ENCODE data around the gene ETHE1.

ETHE1 gene

DNA sequence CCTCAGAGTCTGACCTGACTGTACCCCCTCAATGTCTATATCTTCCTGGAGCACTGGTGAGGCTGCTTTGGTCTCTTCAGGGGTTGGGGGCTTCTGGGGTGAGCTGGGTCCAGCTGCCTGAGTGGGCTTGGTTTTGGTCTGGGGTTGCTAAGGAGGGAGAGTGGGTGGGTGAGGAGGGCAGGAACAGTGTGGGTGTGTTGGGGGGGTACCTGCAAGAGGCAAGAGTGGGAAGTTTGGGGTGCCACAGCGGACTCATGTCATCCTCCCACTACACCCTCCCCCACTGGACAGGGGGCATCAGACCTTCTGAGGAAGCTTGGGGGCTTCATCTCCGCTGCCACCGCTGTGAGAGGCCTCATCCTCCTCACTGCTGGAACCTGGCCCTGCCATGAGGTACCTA, 19.6 kb upstream of the ETHE1 start:
- no peaks in the 10 kb centered on the region for H3K9me3 ChIP-seq (ENCODE audit: low read length)
- H2AFZ ChIP-seq (ENCODE audit: low read length), result no peak overlapping the region
- H3K4me2 ChIP-seq (ENCODE audit: low read length), result no peak overlapping the region
- no peaks in the 10 kb centered on the region for H3K4me1 ChIP-seq (ENCODE audit: insufficient read depth, low read length, severe bottlenecking)
- no peaks in the 10 kb centered on the region for H3F3A ChIP-seq (ENCODE audit: insufficient read depth, low read length)
- peaks cover 44% of the 10 kb centered on the region for H3K36me3 ChIP-seq (ENCODE audit: insufficient read depth, low read length)
- H3K4me3 ChIP-seq (ENCODE audit: low read depth, low read length, poor library complexity, severe bottlenecking), result no peak overlapping the region
- no peak overlapping the region for H3K9ac ChIP-seq (ENCODE audit: low read length)
- TF ChIP-seq, protein P1, sequence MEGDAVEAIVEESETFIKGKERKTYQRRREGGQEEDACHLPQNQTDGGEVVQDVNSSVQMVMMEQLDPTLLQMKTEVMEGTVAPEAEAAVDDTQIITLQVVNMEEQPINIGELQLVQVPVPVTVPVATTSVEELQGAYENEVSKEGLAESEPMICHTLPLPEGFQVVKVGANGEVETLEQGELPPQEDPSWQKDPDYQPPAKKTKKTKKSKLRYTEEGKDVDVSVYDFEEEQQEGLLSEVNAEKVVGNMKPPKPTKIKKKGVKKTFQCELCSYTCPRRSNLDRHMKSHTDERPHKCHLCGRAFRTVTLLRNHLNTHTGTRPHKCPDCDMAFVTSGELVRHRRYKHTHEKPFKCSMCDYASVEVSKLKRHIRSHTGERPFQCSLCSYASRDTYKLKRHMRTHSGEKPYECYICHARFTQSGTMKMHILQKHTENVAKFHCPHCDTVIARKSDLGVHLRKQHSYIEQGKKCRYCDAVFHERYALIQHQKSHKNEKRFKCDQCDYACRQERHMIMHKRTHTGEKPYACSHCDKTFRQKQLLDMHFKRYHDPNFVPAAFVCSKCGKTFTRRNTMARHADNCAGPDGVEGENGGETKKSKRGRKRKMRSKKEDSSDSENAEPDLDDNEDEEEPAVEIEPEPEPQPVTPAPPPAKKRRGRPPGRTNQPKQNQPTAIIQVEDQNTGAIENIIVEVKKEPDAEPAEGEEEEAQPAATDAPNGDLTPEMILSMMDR (IDR thresholded peaks at IDR 0.05; ENCODE audit: low read length), result no peak
- no peak for TF ChIP-seq EZH2 (IDR thresholded peaks at IDR 0.05; ENCODE audit: borderline replicate concordance, low read length)
- no peaks in the 10 kb centered on the region for H3K79me2 ChIP-seq (ENCODE audit: insufficient read depth, low read length)
- H3K27ac ChIP-seq (ENCODE audit: low read depth, low read length, poor library complexity, severe bottlenecking), result no peak overlapping the region
- H3K27me3 ChIP-seq (ENCODE audit: insufficient read depth, low read length), result no peaks in the 10 kb centered on the region
- no peaks in the 10 kb centered on the region for H4K20me1 ChIP-seq (ENCODE audit: insufficient read depth, low read length)
- no peaks in the 10 kb centered on the region for H3K9me2 ChIP-seq (ENCODE audit: low read depth, low read length)

DNA sequence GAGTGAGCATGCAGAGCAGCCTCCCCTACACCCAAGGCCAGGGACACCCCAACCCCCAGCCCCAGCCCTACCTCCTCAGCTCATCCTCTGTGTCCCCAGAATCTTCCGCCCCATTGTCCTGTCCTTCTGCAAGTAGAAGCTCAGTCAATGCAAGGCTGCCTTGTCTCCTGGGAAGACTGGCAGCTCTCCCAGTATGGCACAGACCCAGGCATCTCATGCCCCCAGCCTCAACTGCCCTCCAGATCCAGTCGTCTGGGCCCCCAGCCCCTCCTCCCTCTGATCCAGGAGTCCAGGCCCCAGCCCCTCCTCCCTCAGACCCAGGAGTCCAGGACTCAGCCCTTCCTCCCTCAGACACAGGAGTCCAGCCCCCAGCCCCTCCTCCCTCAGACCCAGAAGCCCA, 19.0 kb upstream of the ETHE1 start:
- Histone ChIP-seq H3K36me3 (ENCODE audit: insufficient read depth, low read length) (peaks cover 40% of the 10 kb centered on the region), H3K27ac (ENCODE audit: low read depth, low read length, poor library complexity, severe bottlenecking) (no peak overlapping the region), H3K9ac (ENCODE audit: low read length) (no peak overlapping the region), H3K4me1 (ENCODE audit: insufficient read depth, low read length, severe bottlenecking) (no peaks in the 10 kb centered on the region), H3K79me2 (ENCODE audit: insufficient read depth, low read length) (no peaks in the 10 kb centered on the region), H3K9me3 (ENCODE audit: low read length) (no peaks in the 10 kb centered on the region), H3F3A (ENCODE audit: insufficient read depth, low read length) (no peaks in the 10 kb centered on the region), H3K4me2 (ENCODE audit: low read length) (no peak overlapping the region), H2AFZ (ENCODE audit: low read length) (no peak overlapping the region), H3K27me3 (ENCODE audit: insufficient read depth, low read length) (no peaks in the 10 kb centered on the region), H3K4me3 (ENCODE audit: low read depth, low read length, poor library complexity, severe bottlenecking) (no peak overlapping the region), H3K9me2 (ENCODE audit: low read depth, low read length) (no peaks in the 10 kb centered on the region), H4K20me1 (ENCODE audit: insufficient read depth, low read length) (no peaks in the 10 kb centered on the region)
- no peak for TF ChIP-seq EZH2 (IDR thresholded peaks at IDR 0.05; ENCODE audit: borderline replicate concordance, low read length)
- TF ChIP-seq, protein P1 (IDR thresholded peaks at IDR 0.05; ENCODE audit: low read length), result no peak

DNA sequence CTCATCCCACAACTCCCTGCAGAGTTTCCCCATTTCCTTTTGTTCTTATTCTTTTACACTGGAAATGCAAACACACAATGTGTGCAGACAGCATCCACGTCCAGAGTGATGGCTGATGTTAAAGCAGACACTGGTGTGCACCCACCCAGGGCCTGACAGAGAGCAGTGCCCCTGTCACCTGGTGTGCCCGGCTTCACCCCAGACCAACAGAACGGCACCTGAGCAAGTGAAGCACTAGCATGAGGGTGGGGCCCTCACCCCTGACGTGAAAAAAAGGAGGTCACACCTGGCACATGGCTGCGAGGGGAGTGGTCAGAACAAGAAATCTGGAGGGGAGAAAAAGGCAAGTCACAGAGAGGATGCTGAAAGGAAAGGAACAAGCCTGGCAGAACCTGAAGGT, 18.3 kb upstream of the ETHE1 start:
- Histone ChIP-seq H4K20me1 (ENCODE audit: insufficient read depth, low read length) (no peaks in the 10 kb centered on the region), H2AFZ (ENCODE audit: low read length) (no peak overlapping the region), H3K27ac (ENCODE audit: low read depth, low read length, poor library complexity, severe bottlenecking) (no peak overlapping the region), H3K9ac (ENCODE audit: low read length) (no peak overlapping the region), H3K4me1 (ENCODE audit: insufficient read depth, low read length, severe bottlenecking) (no peaks in the 10 kb centered on the region), H3K9me2 (ENCODE audit: low read depth, low read length) (no peaks in the 10 kb centered on the region), H3K9me3 (ENCODE audit: low read length) (no peaks in the 10 kb centered on the region), H3K4me3 (ENCODE audit: low read depth, low read length, poor library complexity, severe bottlenecking) (no peak overlapping the region), H3F3A (ENCODE audit: insufficient read depth, low read length) (no peaks in the 10 kb centered on the region), H3K27me3 (ENCODE audit: insufficient read depth, low read length) (no peaks in the 10 kb centered on the region), H3K4me2 (ENCODE audit: low read length) (no peak overlapping the region), H3K79me2 (ENCODE audit: insufficient read depth, low read length) (no peaks in the 10 kb centered on the region), H3K36me3 (ENCODE audit: insufficient read depth, low read length) (peaks cover 40% of the 10 kb centered on the region)
- TF ChIP-seq EZH2 (IDR thresholded peaks at IDR 0.05; ENCODE audit: borderline replicate concordance, low read length), result no peak
- TF ChIP-seq, protein P1 (IDR thresholded peaks at IDR 0.05; ENCODE audit: low read length), result no peak
